ENCODE results near the gene GPR25.

GRCh38 chr1:200889571-200889970 lies 16.8 kb downstream of the GPR25 start:
- no peak for TF ChIP-seq POLR2A (IDR thresholded peaks at IDR 0.05)
- TF ChIP-seq, protein P1, sequence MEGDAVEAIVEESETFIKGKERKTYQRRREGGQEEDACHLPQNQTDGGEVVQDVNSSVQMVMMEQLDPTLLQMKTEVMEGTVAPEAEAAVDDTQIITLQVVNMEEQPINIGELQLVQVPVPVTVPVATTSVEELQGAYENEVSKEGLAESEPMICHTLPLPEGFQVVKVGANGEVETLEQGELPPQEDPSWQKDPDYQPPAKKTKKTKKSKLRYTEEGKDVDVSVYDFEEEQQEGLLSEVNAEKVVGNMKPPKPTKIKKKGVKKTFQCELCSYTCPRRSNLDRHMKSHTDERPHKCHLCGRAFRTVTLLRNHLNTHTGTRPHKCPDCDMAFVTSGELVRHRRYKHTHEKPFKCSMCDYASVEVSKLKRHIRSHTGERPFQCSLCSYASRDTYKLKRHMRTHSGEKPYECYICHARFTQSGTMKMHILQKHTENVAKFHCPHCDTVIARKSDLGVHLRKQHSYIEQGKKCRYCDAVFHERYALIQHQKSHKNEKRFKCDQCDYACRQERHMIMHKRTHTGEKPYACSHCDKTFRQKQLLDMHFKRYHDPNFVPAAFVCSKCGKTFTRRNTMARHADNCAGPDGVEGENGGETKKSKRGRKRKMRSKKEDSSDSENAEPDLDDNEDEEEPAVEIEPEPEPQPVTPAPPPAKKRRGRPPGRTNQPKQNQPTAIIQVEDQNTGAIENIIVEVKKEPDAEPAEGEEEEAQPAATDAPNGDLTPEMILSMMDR (IDR thresholded peaks at IDR 0.05): no peak
